CD14-positive monocyte (primary cell): ENCODE measurements around the gene SNX18. TPM values are rescaled to one million over a fixed set of nuclear protein-coding genes. Genes with fewer than 3 reads are reported as not detected.

Source experiments
- DNase-seq, 3 donors: peaks; one replicate each; pipeline ENCODE4 v3.0.0-alpha.2; 2011 to 2022
- H2AFZ ChIP-seq: 2 replicates; pipeline ENCODE4 v1.6.0; 2012; ENCODE audit warnings: mild to moderate bottlenecking, low read depth, low read length, inconsistent platforms; ENCODE audit not compliant: insufficient read depth, poor library complexity, severe bottlenecking
- H3K27ac ChIP-seq, 2 donors: 1 replicate in 1 of 2; 2 replicates in 1 of 2; pipeline ENCODE4 v1.5.1; 2012 to 2013; ENCODE audit warnings: low read length in 2 of 2, control low read depth in 1 of 2, inconsistent platforms in 1 of 2, low read depth in 1 of 2, mild to moderate bottlenecking in 1 of 2
- H3K27me3 ChIP-seq, 2 donors: one replicate each; pipeline versions ENCODE4 v1.6.0 to v1.6.1; 2011 to 2013; ENCODE audit warnings: low read length in 2 of 2; ENCODE audit not compliant: control insufficient read depth in 2 of 2, insufficient read depth in 2 of 2
- H3K36me3 ChIP-seq, 2 donors: replicated peaks in 1 of 2; 1 replicate in 1 of 2; 2 replicates in 1 of 2; pipeline versions ENCODE4 v1.5.1 to v1.6.1; 2012 to 2013; ENCODE audit warnings: low read length in 2 of 2, control low read depth in 1 of 2, inconsistent platforms in 1 of 2, mild to moderate bottlenecking in 1 of 2; ENCODE audit not compliant: insufficient read depth in 2 of 2, control insufficient read depth in 1 of 2
- H3K4me1 ChIP-seq, 2 donors: 1 replicate in 1 of 2; 2 replicates in 1 of 2; pipeline versions ENCODE4 v1.5.1 to v1.6.1; 2012 to 2013; ENCODE audit warnings: low read length in 2 of 2, control low read depth in 1 of 2, inconsistent platforms in 1 of 2, mild to moderate bottlenecking in 1 of 2, moderate library complexity in 1 of 2; ENCODE audit not compliant: insufficient read depth in 2 of 2, control insufficient read depth in 1 of 2
- H3K4me2 ChIP-seq: replicated peaks from 2 replicates; pipeline ENCODE3; 2012; ENCODE audit warnings: low read length, moderate library complexity, mild to moderate bottlenecking; ENCODE audit not compliant: poor library complexity, severe bottlenecking; ENCODE audit errors: extremely low read depth
- H3K4me3 ChIP-seq, 3 experiments: fragments of 200-600 bp in 1 of 3; sonication (generic) in 1 of 3; replicated peaks in 1 of 3; 1 replicate in 2 of 3; 2 replicates in 1 of 3; pipeline ENCODE4 v1.5.1; 2011 to 2013; ENCODE audit warnings: low read length in 3 of 3, mild to moderate bottlenecking in 3 of 3, control low read depth in 2 of 3, low read depth in 2 of 3, inconsistent platforms in 1 of 3, moderate library complexity in 1 of 3
- H3K79me2 ChIP-seq: 2 replicates; pipeline ENCODE4 v1.6.0; 2012; ENCODE audit warnings: mild to moderate bottlenecking, control low read depth, inconsistent platforms, low read length, moderate library complexity; ENCODE audit not compliant: insufficient read depth
- H3K9ac ChIP-seq: 2 replicates; pipeline ENCODE4 v1.6.0; 2017; ENCODE audit warnings: low read length, mild to moderate bottlenecking; ENCODE audit not compliant: insufficient read depth, poor library complexity, severe bottlenecking
- H3K9me3 ChIP-seq, 2 donors: replicated peaks in 1 of 2; 1 replicate in 1 of 2; 2 replicates in 1 of 2; pipeline versions ENCODE4 v1.5.1 to v1.6.1; 2012 to 2013; ENCODE audit warnings: low read length in 2 of 2, control low read depth in 1 of 2; ENCODE audit not compliant: control insufficient read depth in 1 of 2, insufficient read depth in 1 of 2
- H4K20me1 ChIP-seq: 2 replicates; pipeline ENCODE4 v1.6.0; 2012; ENCODE audit warnings: mild to moderate bottlenecking, low read length, control low read depth, moderate library complexity; ENCODE audit not compliant: insufficient read depth
- H3K27ac Mint-ChIP-seq, 7 donors: one replicate each; pipeline ENCODE4 v1.8.0; 2020; ENCODE audit warnings: mild to moderate bottlenecking in 7 of 7, mixed read lengths in 7 of 7, moderate library complexity in 6 of 7, inconsistent platforms in 2 of 7
- H3K27me3 Mint-ChIP-seq, 3 donors: one replicate each; pipeline ENCODE4 v1.8.0; 2021 to 2022; ENCODE audit warnings: low read depth in 3 of 3, mild to moderate bottlenecking in 3 of 3, mixed read lengths in 3 of 3, moderate library complexity in 3 of 3, inconsistent platforms in 1 of 3
- H3K36me3 Mint-ChIP-seq, 2 donors: one replicate each; pipeline ENCODE4 v1.8.0; 2020; ENCODE audit warnings: mixed read lengths in 2 of 2, inconsistent platforms in 1 of 2, mild to moderate bottlenecking in 1 of 2
- H3K4me1 Mint-ChIP-seq: one replicate; pipeline ENCODE4 v1.8.0; 2020; ENCODE audit warnings: mild to moderate bottlenecking, mixed read lengths
- H3K4me3 Mint-ChIP-seq, 2 donors: one replicate each; pipeline ENCODE4 v1.8.0; 2020; ENCODE audit warnings: mild to moderate bottlenecking in 2 of 2, mixed read lengths in 2 of 2, moderate library complexity in 1 of 2
- H3K9me3 Mint-ChIP-seq, 7 donors: one replicate each; pipeline ENCODE4 v1.8.0; 2020 to 2022; ENCODE audit warnings: mixed read lengths in 7 of 7, mild to moderate bottlenecking in 6 of 7, moderate library complexity in 6 of 7, inconsistent platforms in 2 of 7
- CTCF ChIP-seq: fragments of 200-600 bp; IDR thresholded peaks from one replicate; pipeline ENCODE4 v1.8.0; 2022; ENCODE audit warnings: antibody characterized with exemption, mild to moderate bottlenecking
- WGBS: methylation state at CpG from one replicate; pipeline ENCODE4 v1.1.5; 2013; ENCODE audit warnings: missing lambda C conversion rate; ENCODE audit not compliant: insufficient coverage; 5-methylcytosine and 5-hydroxymethylcytosine counted together
- intact Hi-C, 2 donors: fragments of 100-400 bp; cut with micrococcal nuclease; formaldehyde crosslinking; loops; one replicate each; pipeline versions ENCODE4 v1.15.0 to v1.15.1; 2023
- polyA plus RNA-seq, 3 donors: library from polyadenylated mRNA; depleted of rRNA in 1 of 3; unstranded in 2 of 3; stranded (reverse) in 1 of 3; fragments of 300-500 nt in 2 of 3; fragments of >200 nt in 1 of 3; fragmentation: Illumina TruSeq in 2 of 3; gene quantifications; 1 replicate in 2 of 3; 2 replicates in 1 of 3; pipeline ENCODE4 v1.2.3, GENCODE V29; 2012 to 2021

The SNX18 gene
- polyA plus RNA-seq, 3 donors = 6.8 to 33.3 (median 12.4) TPM

DNA sequence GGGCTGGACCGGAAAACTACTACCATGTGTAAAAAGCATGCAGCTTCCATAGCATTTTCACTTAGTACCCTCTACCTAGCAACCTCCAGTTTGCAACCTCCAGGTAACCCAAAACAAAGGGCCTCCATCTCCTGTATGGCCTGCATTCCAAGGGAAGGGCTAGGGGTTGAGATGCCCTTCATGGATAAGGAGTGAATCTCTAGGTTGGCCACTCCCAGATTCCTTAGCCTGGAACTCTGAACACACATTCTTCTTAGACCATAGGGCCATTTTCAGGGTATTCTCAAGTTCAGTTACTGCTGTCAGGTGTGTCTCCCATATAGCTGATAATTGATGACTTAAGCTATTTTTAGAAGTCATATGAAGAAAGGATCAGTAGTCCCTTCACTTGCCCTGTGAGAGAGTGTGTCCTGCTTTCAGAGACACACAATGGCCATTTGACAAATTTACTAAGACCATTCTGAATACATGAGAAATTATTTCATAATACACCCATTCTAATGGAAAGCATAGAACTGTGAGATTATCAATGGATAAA is 39.5 kb upstream of the SNX18 start:
- no CpG with 5 or more reads among the region's 1 CpG for WGBS
- H3K4me2 ChIP-seq = no peak overlapping the region
- Mint-ChIP-seq H3K4me3 (no peak overlapping the region), H3K27me3 (peaks cover 0 to 4% (median 0%) of the 10 kb centered on the region in 3 donors), H3K9me3 (peaks cover 0 to 10% (median 3%) of the 10 kb centered on the region in 7 donors), H3K4me1 (peaks cover 14% of the 10 kb centered on the region), H3K27ac (no peak overlapping the region), H3K36me3 (no peaks in the 10 kb centered on the region)
- no peak for TF ChIP-seq CTCF
- intact Hi-C loops = no loop called here
- no peak overlapping the region for H3K27ac ChIP-seq
- no peak overlapping the region for H2AFZ ChIP-seq
- H4K20me1 ChIP-seq = no peaks in the 10 kb centered on the region
- H3K36me3 ChIP-seq = no peaks in the 10 kb centered on the region
- no peaks in the 10 kb centered on the region for H3K27me3 ChIP-seq
- H3K4me3 ChIP-seq = no peak overlapping the region
- no peaks in the 10 kb centered on the region for H3K79me2 ChIP-seq
- no peak for DNase-seq
- no peak overlapping the region for H3K9ac ChIP-seq
- H3K9me3 ChIP-seq = no peaks in the 10 kb centered on the region
- peaks cover 0 to 8% of the 10 kb centered on the region in 2 donors for H3K4me1 ChIP-seq

DNA sequence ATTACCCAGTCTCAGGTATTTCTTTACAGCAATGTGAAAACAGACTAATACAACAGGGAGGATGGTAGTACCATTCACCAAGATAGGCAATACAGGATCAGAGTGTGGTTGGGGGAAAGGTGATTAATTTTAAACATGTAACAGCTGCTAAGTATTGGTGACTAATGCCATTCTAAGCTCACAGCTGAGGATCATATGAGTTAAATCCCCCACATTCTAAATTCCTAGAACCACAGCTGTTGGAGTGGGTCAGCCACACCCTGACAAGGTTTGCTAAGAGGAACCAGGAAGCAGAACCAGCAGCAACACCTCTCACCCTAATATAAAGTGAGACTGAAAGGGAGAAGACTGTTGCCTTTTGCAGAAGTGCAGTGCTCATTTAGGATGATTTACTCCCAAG is 37.3 kb upstream of the SNX18 start:
- Histone ChIP-seq H4K20me1 (no peaks in the 10 kb centered on the region), H3K4me3 (no peak overlapping the region), H3K4me1 (peaks cover 0 to 8% of the 10 kb centered on the region in 2 donors), H2AFZ (no peak overlapping the region), H3K36me3 (no peaks in the 10 kb centered on the region), H3K9me3 (no peaks in the 10 kb centered on the region), H3K79me2 (no peaks in the 10 kb centered on the region), H3K27ac (no peak overlapping the region), H3K4me2 (no peak overlapping the region), H3K27me3 (no peaks in the 10 kb centered on the region), H3K9ac (no peak overlapping the region)
- Mint-ChIP-seq H3K9me3 (peaks cover 0 to 9% (median 3%) of the 10 kb centered on the region in 7 donors), H3K27me3 (peaks cover 0 to 4% (median 2%) of the 10 kb centered on the region in 3 donors), H3K4me1 (peaks cover 14% of the 10 kb centered on the region), H3K4me3 (no peak overlapping the region), H3K36me3 (no peaks in the 10 kb centered on the region), H3K27ac (peak overlapping the region in 3 of 7 donors; percentile 13 to 66 (median 38))
- DNase-seq = no peak
- intact Hi-C loops = loop anchor here in 1 of 2 donors (10.0 kb wide), 1 partner anchor 235 kb away; no protein-coding TSS in a partner anchor
- no peak for TF ChIP-seq CTCF
